H1 (cell line): ENCODE measurements around the gene CHTF18. TPM values are rescaled to one million over a fixed set of nuclear protein-coding genes. Genes with fewer than 3 reads are reported as not detected.

ENCODE experiments used
- CTCF ChIA-PET: fragments of 300-600 bp; sonication (Branson Sonifier 250); formaldehyde crosslinking; loops from one replicate; lab custom pipeline; 2021; ENCODE audit not compliant: partially characterized antibody; lab: Charles Lee
- POLR2A ChIA-PET: fragments of 300-600 bp; sonication (Branson Sonifier 250); formaldehyde crosslinking; loops from one replicate; lab custom pipeline; 2021; ENCODE audit warnings: inconsistent platforms; ENCODE audit not compliant: partially characterized antibody; lab: Charles Lee
- DNase-seq, 2 experiments: peaks; one replicate each; pipeline versions ENCODE4 v3.0.0 to v3.0.0-alpha.2; 2010 to 2022; ENCODE audit warnings: low spot score in 2 of 2, low read depth in 1 of 2, mixed read lengths in 1 of 2
- FAIRE-seq: peaks from 2 replicates; lab custom pipeline; 2011; peaks lifted over from hg19 to GRCh38; lab: Jason Lieb, UNC
- H2AFZ ChIP-seq: 2 replicates; pipeline ENCODE4 v1.8.1; 2012; ENCODE audit warnings: low read length, inconsistent platforms
- H2AK5ac ChIP-seq: 2 replicates; pipeline ENCODE4 v1.6.1; 2013; ENCODE audit warnings: low read depth, low read length
- H2BK120ac ChIP-seq: replicated peaks from 2 replicates; pipeline ENCODE3; 2013; ENCODE audit warnings: low read depth, low read length, inconsistent platforms
- H2BK12ac ChIP-seq: 2 replicates; pipeline ENCODE4 v1.6.1; 2013; ENCODE audit warnings: low read depth, low read length
- H2BK15ac ChIP-seq: 2 replicates; pipeline ENCODE4 v1.6.1; 2013; ENCODE audit warnings: low read length
- H2BK20ac ChIP-seq: 2 replicates; pipeline ENCODE4 v1.6.1; 2013; ENCODE audit warnings: low read length
- H2BK5ac ChIP-seq: 2 replicates; pipeline ENCODE4 v1.6.1; 2013; ENCODE audit warnings: low read depth, low read length
- H3K14ac ChIP-seq: 2 replicates; pipeline ENCODE4 v1.6.1; 2013; ENCODE audit warnings: inconsistent platforms; ENCODE audit not compliant: insufficient read length
- H3K18ac ChIP-seq: 2 replicates; pipeline ENCODE4 v1.6.1; 2013; ENCODE audit warnings: low read length; ENCODE audit errors: extremely low read depth
- H3K23ac ChIP-seq: 2 replicates; pipeline ENCODE4 v1.6.1; 2013; ENCODE audit warnings: inconsistent platforms; ENCODE audit not compliant: insufficient read length
- H3K23me2 ChIP-seq: 2 replicates; pipeline ENCODE4 v1.6.1; 2013; ENCODE audit warnings: low read depth, low read length
- H3K27ac ChIP-seq: 2 replicates; pipeline ENCODE4 v1.6.1; 2011; ENCODE audit warnings: low read depth, low read length, inconsistent platforms
- H3K27me3 ChIP-seq, 4 experiments: replicated peaks in 1 of 4; 1 replicate in 1 of 4; 2 replicates in 3 of 4; pipeline versions ENCODE4 v1.6.1 to v1.8.1; 2011 to 2013; ENCODE audit warnings: low read length in 3 of 4, mild to moderate bottlenecking in 3 of 4, inconsistent platforms in 2 of 4, mixed read lengths in 2 of 4, moderate library complexity in 1 of 4; ENCODE audit not compliant: control insufficient read depth in 3 of 4, insufficient read depth in 3 of 4; ENCODE audit errors: extremely low read depth in 1 of 4
- H3K36me3 ChIP-seq, 4 experiments: 2 replicates each; pipeline versions ENCODE4 v1.6.1 to v1.8.1; 2011 to 2013; ENCODE audit warnings: mild to moderate bottlenecking in 4 of 4, low read length in 3 of 4, moderate library complexity in 2 of 4, control low read depth in 1 of 4, inconsistent platforms in 1 of 4; ENCODE audit not compliant: insufficient read depth in 4 of 4, control insufficient read depth in 2 of 4
- H3K4ac ChIP-seq: replicated peaks from 2 replicates; pipeline ENCODE3; 2013; ENCODE audit warnings: low read length, low read depth, mixed read lengths, inconsistent platforms; ENCODE audit not compliant: insufficient read length
- H3K4me1 ChIP-seq, 4 experiments: replicated peaks in 1 of 4; 1 replicate in 1 of 4; 2 replicates in 3 of 4; pipeline versions ENCODE4 v1.6.1 to v1.8.1; 2011 to 2013; ENCODE audit warnings: low read length in 3 of 4, inconsistent platforms in 2 of 4, mixed read lengths in 1 of 4; ENCODE audit not compliant: insufficient read depth in 4 of 4, control insufficient read depth in 3 of 4
- H3K4me2 ChIP-seq, 2 experiments: 2 replicates each; pipeline versions ENCODE4 v1.6.1 to v1.8.1; 2011 to 2013; ENCODE audit warnings: low read depth in 2 of 2, low read length in 2 of 2, control low read depth in 1 of 2, inconsistent platforms in 1 of 2, mild to moderate bottlenecking in 1 of 2; ENCODE audit not compliant: insufficient read depth in 1 of 2
- H3K4me3 ChIP-seq, 4 experiments: fragments of 200-600, 300-600 bp in 1 of 4; sonication (generic), shearing (Covaris generic), sonication (Bioruptor Twin) in 1 of 4; 2 replicates each; pipeline versions ENCODE4 v1.5.1 to v1.8.1; 2011 to 2016; ENCODE audit warnings: low read length in 4 of 4, low read depth in 3 of 4, control low read depth in 2 of 4, inconsistent platforms in 2 of 4, mild to moderate bottlenecking in 2 of 4, mixed read lengths in 1 of 4, moderate library complexity in 1 of 4; ENCODE audit not compliant: insufficient read depth in 2 of 4; ENCODE audit errors: extremely low read depth in 1 of 4
- H3K56ac ChIP-seq: replicated peaks from 2 replicates; pipeline ENCODE3; 2013; ENCODE audit warnings: low read depth, mild to moderate bottlenecking, mixed read lengths, low read length, inconsistent platforms; ENCODE audit not compliant: insufficient read length
- H3K79me1 ChIP-seq: 2 replicates; pipeline ENCODE4 v1.6.1; 2013; ENCODE audit warnings: low read depth, low read length, control low read depth
- H3K79me2 ChIP-seq, 2 experiments: 2 replicates each; pipeline versions ENCODE4 v1.6.1 to v1.8.1; 2012 to 2013; ENCODE audit warnings: low read length in 2 of 2, mild to moderate bottlenecking in 2 of 2, inconsistent platforms in 1 of 2; ENCODE audit not compliant: insufficient read depth in 2 of 2, control insufficient read depth in 1 of 2
- H3K9ac ChIP-seq, 4 experiments: replicated peaks in 1 of 4; 1 replicate in 1 of 4; 2 replicates in 3 of 4; pipeline versions ENCODE4 v1.6.1 to v1.8.1; 2011 to 2013; ENCODE audit warnings: low read depth in 3 of 4, low read length in 3 of 4, control low read depth in 2 of 4, mild to moderate bottlenecking in 2 of 4, moderate library complexity in 2 of 4, inconsistent platforms in 1 of 4; ENCODE audit errors: extremely low read depth in 1 of 4
- H3K9me3 ChIP-seq, 2 experiments: 2 replicates each; pipeline versions ENCODE4 v1.6.1 to v1.8.1; 2012 to 2013; ENCODE audit warnings: mild to moderate bottlenecking in 2 of 2, moderate library complexity in 2 of 2, control low read depth in 1 of 2, inconsistent platforms in 1 of 2, low read depth in 1 of 2, low read length in 1 of 2, mixed read lengths in 1 of 2; ENCODE audit not compliant: insufficient read depth in 2 of 2
- H4K20me1 ChIP-seq, 2 experiments: replicated peaks in 1 of 2; 2 replicates each; pipeline versions ENCODE3 to v1.8.1; 2011 to 2013; ENCODE audit warnings: inconsistent platforms in 2 of 2, low read length in 2 of 2, mild to moderate bottlenecking in 1 of 2; ENCODE audit not compliant: insufficient read depth in 2 of 2, control insufficient read depth in 1 of 2
- H4K5ac ChIP-seq: 2 replicates; pipeline ENCODE4 v1.6.1; 2013; ENCODE audit warnings: low read length, low read depth, mixed read lengths, inconsistent platforms; ENCODE audit not compliant: insufficient read length
- H4K8ac ChIP-seq: 2 replicates; pipeline ENCODE4 v1.8.0; 2013; ENCODE audit warnings: mild to moderate bottlenecking, moderate library complexity, low read length, inconsistent platforms; ENCODE audit not compliant: insufficient read depth; ENCODE audit errors: extremely low read depth
- H4K91ac ChIP-seq: replicated peaks from 2 replicates; pipeline ENCODE3; 2013; ENCODE audit warnings: low read length, mixed read lengths, inconsistent platforms; ENCODE audit not compliant: insufficient read length
- BCL11A ChIP-seq, 2 experiments: IDR thresholded peaks; one replicate each; pipeline ENCODE4 v1.6.1; 2011; ENCODE audit warnings: low read depth in 2 of 2, low read length in 2 of 2, mild to moderate bottlenecking in 2 of 2
- BRCA1 ChIP-seq: IDR thresholded peaks from 2 replicates; pipeline ENCODE4 v1.6.1; 2012; ENCODE audit warnings: low read depth, low read length, improper control_type of control experiment
- CHD2 ChIP-seq: IDR thresholded peaks from 2 replicates; pipeline ENCODE4 v1.6.1; 2012; ENCODE audit warnings: low read length, improper control_type of control experiment
- EZH2 ChIP-seq: fragments of 200-600 bp; sonication (generic); IDR thresholded peaks from 2 replicates; pipeline ENCODE4 v1.7.1; 2012; ENCODE audit warnings: low read depth, mild to moderate bottlenecking, moderate library complexity, low read length, inconsistent platforms; ENCODE audit not compliant: severe bottlenecking
- GABPA ChIP-seq: IDR thresholded peaks from 2 replicates; pipeline ENCODE4 v1.6.1; 2011; ENCODE audit warnings: mild to moderate bottlenecking, low read length, moderate library complexity, borderline replicate concordance; ENCODE audit not compliant: insufficient read depth
- HDAC6 ChIP-seq: IDR thresholded peaks from one replicate; pipeline ENCODE4 v1.7.1; 2012; ENCODE audit warnings: low read depth, mild to moderate bottlenecking, inconsistent platforms, low read length, moderate library complexity
- KDM4A ChIP-seq: IDR thresholded peaks from one replicate; pipeline ENCODE4 v1.7.1; 2012; ENCODE audit warnings: low read depth, mild to moderate bottlenecking, moderate library complexity, low read length, inconsistent platforms; ENCODE audit not compliant: severe bottlenecking
- MAFK ChIP-seq: IDR thresholded peaks from 2 replicates; pipeline ENCODE4 v1.6.1; 2012; ENCODE audit warnings: low read depth, mild to moderate bottlenecking, improper control_type of control experiment, low read length
- PHF8 ChIP-seq: fragments of 200-600 bp; sonication (generic); conservative IDR thresholded peaks from 2 replicates; pipeline ENCODE4 v1.7.1; 2012; ENCODE audit warnings: low read depth, mild to moderate bottlenecking, inconsistent platforms, low read length, moderate library complexity
- RBBP5 ChIP-seq: IDR thresholded peaks from 2 replicates; pipeline ENCODE4 v1.7.1; 2012; ENCODE audit warnings: low read depth, mild to moderate bottlenecking, inconsistent platforms, low read length, moderate library complexity, borderline replicate concordance
- WGBS, 2 experiments: shearing (Covaris generic) in 1 of 2; methylation state at CpG; one replicate each; pipeline versions ENCODE4 v1.1.6 to v1.1.7; 2013 to 2015; ENCODE audit warnings: low lambda C conversion rate in 2 of 2, mixed read lengths in 2 of 2, inconsistent platforms in 1 of 2, low coverage in 1 of 2, missing lambda C conversion rate in 1 of 2; ENCODE audit not compliant: insufficient replicate concordance in 2 of 2, insufficient coverage in 1 of 2, insufficient read length in 1 of 2; ENCODE audit errors: extremely low coverage in 1 of 2, missing lambda C conversion rate in 1 of 2; 5-methylcytosine and 5-hydroxymethylcytosine counted together
- polyA plus RNA-seq, 7 experiments: library from polyadenylated mRNA; depleted of rRNA in 3 of 7; stranded (reverse) in 5 of 7; unstranded in 2 of 7; fragments of >200 nt in 5 of 7; fragments of 200-250 nt in 2 of 7; gene quantifications; 1 replicate in 5 of 7; 2 replicates in 1 of 7; 4 replicates in 1 of 7; pipeline versions ENCODE4 v1.2.1 to v1.2.3, GENCODE V29; 2011 to 2013; ENCODE audit warnings: missing spikeins in 2 of 7, mixed read lengths in 2 of 7
- total RNA-seq: library from RNA; stranded (reverse); fragmentation: NEBNext Ultra II Directional; extraction: Animal tissue kit (Norgen Biotek cat#: 25700); gene quantifications from 2 replicates; pipeline ENCODE4 v1.2.1, GENCODE V29; 2021
- TF ChIP-seq, protein P1 (sequence below): IDR thresholded peaks from 2 replicates; pipeline ENCODE4 v1.6.1; 2012; ENCODE audit warnings: inconsistent platforms

CHTF18 gene
- total and polyA plus RNA-seq, 2 of the 8 experiments (the other 6 are each of a cell fraction or from before 2014, with no cell fraction given), result 75.3 to 104 TPM

DNA sequence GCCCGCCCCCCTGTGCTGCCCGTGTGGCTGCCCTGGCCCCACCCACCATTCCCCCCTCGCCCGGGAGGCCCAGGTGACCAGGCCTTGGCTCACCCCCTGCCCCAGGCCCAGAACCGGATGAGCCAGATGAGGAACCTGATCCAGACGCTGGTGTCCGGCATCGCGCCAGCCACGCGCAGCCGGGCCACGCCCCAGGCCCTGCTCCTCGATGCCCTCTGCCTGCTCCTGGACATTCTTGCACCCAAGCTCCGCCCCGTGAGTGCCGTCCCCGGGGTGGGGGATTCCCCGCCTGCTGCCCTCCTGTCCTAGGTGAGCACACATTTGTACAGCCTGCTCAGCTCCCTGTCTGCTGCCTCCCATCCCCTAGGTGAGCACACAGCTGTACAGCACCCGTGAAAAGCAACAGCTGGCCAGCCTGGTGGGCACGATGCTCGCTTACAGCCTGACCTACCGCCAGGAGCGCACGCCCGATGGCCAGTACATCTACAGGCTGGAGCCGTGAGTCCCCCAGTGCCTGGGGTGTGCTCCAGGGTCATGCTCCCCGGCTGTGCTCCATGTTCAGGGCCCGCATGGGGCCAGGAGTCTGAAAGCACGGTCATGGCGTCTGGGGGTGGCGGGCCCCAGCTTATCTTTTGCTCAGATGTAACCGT lies 7.3 kb downstream of the CHTF18 start:
- H3K14ac ChIP-seq, result no peak overlapping the region
- no peaks in the 10 kb centered on the region for H3K9me3 ChIP-seq
- no peak overlapping the region for H3K18ac ChIP-seq
- no peak overlapping the region for H2BK120ac ChIP-seq
- H3K4me1 ChIP-seq, result peaks cover 0 to 10% (median 2%) of the 10 kb centered on the region in 4 experiments; a peak in 3 of 7 replicates
- no peak overlapping the region for H3K9ac ChIP-seq
- H2BK15ac ChIP-seq, result no peak overlapping the region
- H3K23ac ChIP-seq, result no peak overlapping the region
- H2AK5ac ChIP-seq, result no peak overlapping the region
- H3K79me2 ChIP-seq, result no peaks in the 10 kb centered on the region; a peak in 1 of 4 replicates
- no peak overlapping the region for H3K4ac ChIP-seq
- peak overlapping the region; percentile 51; the same call in 1 of the 2 replicates for H4K8ac ChIP-seq
- ChIA-PET CTCF (interaction anchor here (0.8 to 2.8 kb wide), 4 partner anchors 9 to 259 kb away, joined by 3 to 11 read pairs (median 4); no protein-coding TSS in a partner anchor), POLR2A (interaction anchor here (0.9 to 1.8 kb wide), 6 partner anchors 8 to 120 kb away, joined by 3 to 6 read pairs (median 5); partner anchors contain the start of genes ANTKMT and RHBDL1)
- DNase-seq (no peak), FAIRE-seq (no peak)
- H3K4me3 ChIP-seq, result no peak overlapping the region
- H2AFZ ChIP-seq, result no peak overlapping the region
- no peak overlapping the region for H3K27ac ChIP-seq
- no peak overlapping the region for H2BK5ac ChIP-seq
- H4K20me1 ChIP-seq, result peaks cover 5 to 22% of the 10 kb centered on the region in 2 experiments
- H2BK20ac ChIP-seq, result no peak overlapping the region
- H3K4me2 ChIP-seq, result no peak overlapping the region
- no peak overlapping the region for H4K5ac ChIP-seq
- peaks cover 3% of the 10 kb centered on the region; the same call in 1 of the 2 replicates for H3K23me2 ChIP-seq
- H3K79me1 ChIP-seq, result peaks cover 3% of the 10 kb centered on the region; the same call in 1 of the 2 replicates
- peaks cover 5 to 52% (median 9%) of the 10 kb centered on the region in 4 experiments; a peak in 6 of 8 replicates for H3K36me3 ChIP-seq
- H4K91ac ChIP-seq, result no peak overlapping the region
- no peak overlapping the region for H3K56ac ChIP-seq
- peaks cover 0 to under 1% (median 0%) of the 10 kb centered on the region in 4 experiments; a peak in 3 of 7 replicates for H3K27me3 ChIP-seq
- no peak overlapping the region for H2BK12ac ChIP-seq
- 96% methylated on average over 24 of the region's 33 CpGs; no CpG with 5 or more reads in 1 of the 2 experiments for WGBS, 2 experiments
- no peak for TF ChIP-seq RBBP5
- TF ChIP-seq GABPA, result no peak
- no peak for TF ChIP-seq EZH2
- TF ChIP-seq BRCA1, result no peak
- TF ChIP-seq PHF8, result no peak
- TF ChIP-seq HDAC6, result no peak
- TF ChIP-seq MAFK, result no peak
- TF ChIP-seq, protein P1, sequence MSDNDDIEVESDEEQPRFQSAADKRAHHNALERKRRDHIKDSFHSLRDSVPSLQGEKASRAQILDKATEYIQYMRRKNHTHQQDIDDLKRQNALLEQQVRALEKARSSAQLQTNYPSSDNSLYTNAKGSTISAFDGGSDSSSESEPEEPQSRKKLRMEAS, result no peak
- TF ChIP-seq KDM4A, result no peak
- no peak for TF ChIP-seq BCL11A (IDR thresholded peaks at IDR 0.05; ENCODE audit: low read depth in 2 of 2, low read length in 2 of 2)
- TF ChIP-seq CHD2, result no peak
